ENCODE results near the gene ETF1.
A peak's percentile ranks its signal among the peaks of the same experiment; 100 is the strongest.

The ETF1 gene

GRCh38 chr5:138560971-138561370 lies 17.9 kb upstream of the ETF1 start:
- no peak for DNase-seq

GRCh38 chr5:138559937-138560336 lies 16.9 kb upstream of the ETF1 start:
- DNase-seq: no peak

GRCh38 chr5:138557677-138558076 lies 14.6 kb upstream of the ETF1 start:
- no peak for DNase-seq

GRCh38 chr5:138554143-138554542 lies 11.1 kb upstream of the ETF1 start:
- no peak for DNase-seq

GRCh38 chr5:138553437-138554095 lies 10.5 kb upstream of the ETF1 start:
- DNase-seq: no peak

GRCh38 chr5:138552657-138553056 lies 9.6 kb upstream of the ETF1 start:
- no peak for DNase-seq

- DNase-seq: no peak
These were observed 6.4 kb upstream of the ETF1 start for GRCh38 chr5:138549414-138549813.

GRCh38 chr5:138545919-138546562 lies 3.0 kb upstream of the ETF1 start:
- no peak for DNase-seq

- peak; percentile 55 for DNase-seq
These were observed 1.4 kb upstream of the ETF1 start for GRCh38 chr5:138544181-138545134.

GRCh38 chr5:138543730-138544104 lies 681 bp upstream of the ETF1 start:
- DNase-seq: no peak

GRCh38 chr5:138542180-138542955 lies 668 bp downstream of the ETF1 start:
- no peak for DNase-seq

GRCh38 chr5:138541511-138542179 lies 1.4 kb downstream of the ETF1 start:
- DNase-seq: peak; percentile 73

GRCh38 chr5:138539791-138540190 lies 3.2 kb downstream of the ETF1 start:
- no peak for DNase-seq

- DNase-seq: peak; percentile 60
These were observed 4.0 kb downstream of the ETF1 start for GRCh38 chr5:138538943-138539627.

- peak; percentile 57 for DNase-seq
These were observed 6.2 kb downstream of the ETF1 start for GRCh38 chr5:138536665-138537315.

- peak; percentile 26 for DNase-seq
These were observed 6.8 kb downstream of the ETF1 start for GRCh38 chr5:138536215-138536614.

GRCh38 chr5:138533973-138534941 lies 8.8 kb downstream of the ETF1 start:
- no peak for DNase-seq

GRCh38 chr5:138529812-138530211 lies 13.2 kb downstream of the ETF1 start:
- no peak for DNase-seq

- no peak for DNase-seq
These were observed 14.1 kb downstream of the ETF1 start for GRCh38 chr5:138528744-138529469.
